ENCODE measurements around the gene ARL5A.
"Not testable (repeated sequence)": the region's sequence is repeated elsewhere in the genome, so short reads cannot be mapped to it uniquely, and the experiment has no call there.

The ARL5A gene

GRCh38 chr2:151828143-151828889 is at the start of gene ARL5A:
ARL5A (minus strand) TSS chr2:151828421; CDS start chr2:151828176, 245 bp downstream.
- DNase-seq (ENCODE audit: low read depth), result peak; percentile 95

GRCh38 chr2:151875631-151876030 is 47.4 kb upstream of the ARL5A start:
- DNase-seq (ENCODE audit: low read depth), result not testable (repeated sequence)

GRCh38 chr2:151872463-151872862 is 44.2 kb upstream of the ARL5A start:
- DNase-seq (ENCODE audit: low read depth), result peak; percentile 6

GRCh38 chr2:151869291-151869690 is 41.1 kb upstream of the ARL5A start:
- DNase-seq (ENCODE audit: low read depth), result no peak

- no peak for DNase-seq (ENCODE audit: low read depth)
Observed at GRCh38 chr2:151862700-151863099, 34.5 kb upstream of the ARL5A start.

- peak; percentile 1 for DNase-seq (ENCODE audit: low read depth)
Observed at GRCh38 chr2:151861174-151861573, 33.0 kb upstream of the ARL5A start.

- DNase-seq (ENCODE audit: low read depth), result peak; percentile 24
Observed at GRCh38 chr2:151860613-151861146, 32.5 kb upstream of the ARL5A start.

- no peak for DNase-seq (ENCODE audit: low read depth)
Observed at GRCh38 chr2:151860210-151860609, 32.0 kb upstream of the ARL5A start.

- DNase-seq (ENCODE audit: low read depth), result no peak
Observed at GRCh38 chr2:151857650-151858049, 29.4 kb upstream of the ARL5A start.

- DNase-seq (ENCODE audit: low read depth), result no peak
Observed at GRCh38 chr2:151855111-151855510, 26.9 kb upstream of the ARL5A start.

GRCh38 chr2:151853070-151853758 is 25.0 kb upstream of the ARL5A start:
- no peak for DNase-seq (ENCODE audit: low read depth)

- no peak for DNase-seq (ENCODE audit: low read depth)
Observed at GRCh38 chr2:151852260-151853069, 24.2 kb upstream of the ARL5A start.

GRCh38 chr2:151851761-151852160 is 23.5 kb upstream of the ARL5A start:
- DNase-seq (ENCODE audit: low read depth), result peak; percentile 43

- DNase-seq (ENCODE audit: low read depth), result no peak
Observed at GRCh38 chr2:151849413-151850010, 21.3 kb upstream of the ARL5A start.

GRCh38 chr2:151845884-151846283 is 17.7 kb upstream of the ARL5A start:
- DNase-seq (ENCODE audit: low read depth), result no peak

GRCh38 chr2:151845481-151845880 is 17.3 kb upstream of the ARL5A start:
- no peak for DNase-seq (ENCODE audit: low read depth)

GRCh38 chr2:151844211-151844896 is 16.1 kb upstream of the ARL5A start:
- no peak for DNase-seq (ENCODE audit: low read depth)

- no peak for DNase-seq (ENCODE audit: low read depth)
Observed at GRCh38 chr2:151843691-151844061, 15.5 kb upstream of the ARL5A start.

- no peak for DNase-seq (ENCODE audit: low read depth)
Observed at GRCh38 chr2:151842830-151843690, 14.8 kb upstream of the ARL5A start.

- DNase-seq (ENCODE audit: low read depth), result no peak
Observed at GRCh38 chr2:151841047-151841424, 12.8 kb upstream of the ARL5A start.
